GM19395 (cell line): Measurements from ENCODE around the gene SULT1B1.
"Not testable (repeated sequence)": the region's sequence is repeated elsewhere in the genome, so short reads cannot be mapped to it uniquely, and the experiment has no call there.

Source experiments
- ATAC-seq: cut with Tn5 transposase; IDR thresholded peaks from one replicate; pipeline ENCODE4 v1.9.1; 2021; ENCODE audit warnings: mild to moderate bottlenecking, moderate library complexity; ENCODE audit not compliant: unreplicated experiment

Gene SULT1B1

GRCh38 chr4:69760455-69760854 lies at the start of gene SULT1B1:
Gene SULT1B1 (minus strand): TSS chr4:69760620. CDS start chr4:69755217, 5,403 bp downstream.
- ATAC-seq = no peak

- ATAC-seq = no peak
These were observed 40.2 kb upstream of the SULT1B1 start for GRCh38 chr4:69800599-69800998.

GRCh38 chr4:69799337-69799736 lies 38.9 kb upstream of the SULT1B1 start:
- no peak for ATAC-seq

GRCh38 chr4:69793732-69794131 lies 33.3 kb upstream of the SULT1B1 start:
- no peak for ATAC-seq

GRCh38 chr4:69787879-69788278 lies 27.5 kb upstream of the SULT1B1 start:
- ATAC-seq = no peak

GRCh38 chr4:69786547-69786946 lies 26.1 kb upstream of the SULT1B1 start:
- no peak for ATAC-seq

GRCh38 chr4:69785211-69785831 lies 24.9 kb upstream of the SULT1B1 start:
- ATAC-seq = no peak

GRCh38 chr4:69782651-69783310 lies 22.4 kb upstream of the SULT1B1 start:
- no peak for ATAC-seq

- no peak for ATAC-seq
These were observed 21.3 kb upstream of the SULT1B1 start for GRCh38 chr4:69781458-69782418.

GRCh38 chr4:69780141-69780540 lies 19.7 kb upstream of the SULT1B1 start:
- ATAC-seq = no peak

- no peak for ATAC-seq
These were observed 16.3 kb upstream of the SULT1B1 start for GRCh38 chr4:69776696-69777095.

GRCh38 chr4:69775321-69775867 lies 15.0 kb upstream of the SULT1B1 start:
- ATAC-seq = no peak

- no peak for ATAC-seq
These were observed 13.1 kb upstream of the SULT1B1 start for GRCh38 chr4:69773484-69773883.

GRCh38 chr4:69768554-69768953 lies 8.1 kb upstream of the SULT1B1 start:
- not testable (repeated sequence) for ATAC-seq

GRCh38 chr4:69765751-69766150 lies 5.3 kb upstream of the SULT1B1 start:
- no peak for ATAC-seq

GRCh38 chr4:69764311-69764710 lies 3.9 kb upstream of the SULT1B1 start:
- no peak for ATAC-seq

GRCh38 chr4:69763233-69763632 lies 2.8 kb upstream of the SULT1B1 start:
- ATAC-seq = no peak

GRCh38 chr4:69759189-69759604 lies 1.2 kb downstream of the SULT1B1 start:
- no peak for ATAC-seq

GRCh38 chr4:69757464-69757863 lies 3.0 kb downstream of the SULT1B1 start:
- no peak for ATAC-seq

- no peak for ATAC-seq
These were observed 5.4 kb downstream of the SULT1B1 start for GRCh38 chr4:69754926-69755580.

- no peak for ATAC-seq
These were observed 6.7 kb downstream of the SULT1B1 start for GRCh38 chr4:69753686-69754085.
